GM23338 (cell line): ENCODE results near the gene TMEM39A. TPM values are rescaled to one million over a fixed set of nuclear protein-coding genes. Genes with fewer than 3 reads are reported as not detected.

Experiments used
- ATAC-seq: fragments of 200-7000 bp; cut with Tn5 transposase; 3 replicates; pipeline ENCODE4 v1.9.1; 2020
- DNase-seq: peaks from one replicate; pipeline ENCODE4 v3.0.0-alpha.2; 2015; ENCODE audit warnings: low spot score
- H2AFZ ChIP-seq: fragments of 200-600 bp; sonication (generic); 2 replicates; pipeline ENCODE4 v1.8.0; 2016; ENCODE audit warnings: antibody characterized with exemption, mild to moderate bottlenecking, moderate library complexity
- H3F3A ChIP-seq: fragments of 200-600 bp; sonication (generic); replicated peaks from 2 replicates; pipeline ENCODE4 v1.8.0; 2017; ENCODE audit warnings: antibody characterized with exemption, mixed run types, low read depth
- H3K27ac ChIP-seq: fragments of 200-600 bp; sonication (generic); 2 replicates; pipeline ENCODE4 v1.6.1; 2016; ENCODE audit warnings: low read depth
- H3K27me3 ChIP-seq: fragments of 200-600 bp; sonication (generic); 2 replicates; pipeline ENCODE4 v1.8.0; 2016; ENCODE audit warnings: mild to moderate bottlenecking, mixed run types, moderate library complexity; ENCODE audit not compliant: insufficient read depth
- H3K36me3 ChIP-seq: fragments of 200-600 bp; sonication (generic); 2 replicates; pipeline ENCODE4 v1.8.0; 2016; ENCODE audit warnings: mild to moderate bottlenecking; ENCODE audit not compliant: insufficient read depth
- H3K4me1 ChIP-seq: fragments of 200-600 bp; sonication (generic); 2 replicates; pipeline ENCODE4 v1.8.0; 2016; ENCODE audit warnings: mild to moderate bottlenecking, moderate library complexity; ENCODE audit not compliant: insufficient read depth
- H3K4me2 ChIP-seq: fragments of 200-600 bp; sonication (generic); 2 replicates; pipeline ENCODE4 v1.7.1; 2017; ENCODE audit warnings: mixed run types
- H3K4me3 ChIP-seq: fragments of 200-600 bp; sonication (generic); 2 replicates; pipeline ENCODE4 v1.6.1; 2016; ENCODE audit warnings: mixed run types
- H3K79me2 ChIP-seq: fragments of 200-600 bp; sonication (generic); replicated peaks from 2 replicates; pipeline ENCODE4 v1.8.0; 2017; ENCODE audit warnings: mild to moderate bottlenecking; ENCODE audit not compliant: insufficient read depth
- H3K9me2 ChIP-seq: fragments of 200-600 bp; sonication (generic); 2 replicates; pipeline ENCODE4 v1.8.0; 2017; ENCODE audit not compliant: insufficient read depth
- H4K20me1 ChIP-seq: fragments of 200-600 bp; sonication (generic); replicated peaks from 2 replicates; pipeline ENCODE4 v1.8.0; 2017; ENCODE audit warnings: mild to moderate bottlenecking; ENCODE audit not compliant: insufficient read depth
- H3K27ac Mint-ChIP-seq: 2 replicates; pipeline ENCODE4 v1.8.0; 2020; ENCODE audit warnings: inconsistent platforms, mild to moderate bottlenecking, moderate library complexity, mixed read lengths
- H3K27me3 Mint-ChIP-seq: 3 replicates; pipeline ENCODE4 v1.8.0; 2022; ENCODE audit warnings: low read depth, mild to moderate bottlenecking, moderate library complexity, mixed read lengths, inconsistent platforms; ENCODE audit not compliant: insufficient read depth, poor library complexity
- H3K36me3 Mint-ChIP-seq: 3 replicates; pipeline ENCODE4 v1.8.0; 2021; ENCODE audit warnings: low read depth, mild to moderate bottlenecking, inconsistent platforms, moderate library complexity, mixed read lengths
- H3K4me1 Mint-ChIP-seq: 3 replicates; pipeline ENCODE4 v1.8.0; 2020; ENCODE audit warnings: mild to moderate bottlenecking, inconsistent platforms, mixed read lengths
- H3K4me3 Mint-ChIP-seq: 3 replicates; pipeline ENCODE4 v1.8.0; 2021; ENCODE audit warnings: moderate library complexity, mild to moderate bottlenecking, inconsistent platforms, mixed read lengths
- H3K9me3 Mint-ChIP-seq: 3 replicates; pipeline ENCODE4 v1.8.0; 2020; ENCODE audit warnings: moderate library complexity, mild to moderate bottlenecking, inconsistent platforms, mixed read lengths
- CREB1 ChIP-seq: fragments of 250-450 bp; sonication (Bioruptor Pico); IDR thresholded peaks from 2 replicates; pipeline ENCODE4 v1.5.0; 2020; ENCODE audit warnings: low read depth, mild to moderate bottlenecking, moderate library complexity
- EZH2 ChIP-seq: fragments of 200-600 bp; sonication (generic); IDR thresholded peaks from one replicate; pipeline ENCODE4 v1.8.0; 2017; ENCODE audit warnings: antibody characterized with exemption, mild to moderate bottlenecking, low read depth; ENCODE audit not compliant: unreplicated experiment
- EZH2phosphoT487 ChIP-seq: fragments of 200-600 bp; sonication (generic); IDR thresholded peaks from one replicate; pipeline ENCODE4 v1.8.1; 2018; ENCODE audit warnings: antibody characterized with exemption; ENCODE audit not compliant: unreplicated experiment
- JUNB ChIP-seq: IDR thresholded peaks from one replicate; pipeline ENCODE4 v1.6.1; 2016; ENCODE audit warnings: antibody characterized with exemption; ENCODE audit not compliant: unreplicated experiment
- STAT1 ChIP-seq: IDR thresholded peaks from one replicate; pipeline ENCODE4 v1.6.1; 2016; ENCODE audit warnings: antibody characterized with exemption; ENCODE audit not compliant: unreplicated experiment
- ZNF114 ChIP-seq: fragments of 250-450 bp; sonication (Bioruptor Pico); IDR thresholded peaks from 2 replicates; pipeline ENCODE4 v1.5.0; 2020; ENCODE audit warnings: mild to moderate bottlenecking, moderate library complexity
- ZNF331 ChIP-seq: fragments of 250-450 bp; sonication (Bioruptor Pico); IDR thresholded peaks from 2 replicates; pipeline ENCODE4 v1.5.0; 2020; ENCODE audit warnings: low read depth, mild to moderate bottlenecking, moderate library complexity
- polyA plus RNA-seq: library from polyadenylated mRNA; unstranded; fragments of >200 nt; fragmentation: Nextera tagmentation; extraction: Ambion mirVana; gene quantifications from 2 replicates; pipeline ENCODE4 v1.2.1, GENCODE V29; 2016
- total RNA-seq: library from RNA; depleted of rRNA; stranded (reverse); fragments of >200 nt; shearing (Covaris generic); gene quantifications from 2 replicates; pipeline ENCODE4 v1.2.3, GENCODE V29; 2014
- TF ChIP-seq, protein P1 (sequence below): IDR thresholded peaks from 2 replicates; pipeline ENCODE4 v1.6.1; 2016; ENCODE audit warnings: antibody characterized with exemption
- TF ChIP-seq, protein P2 (sequence below): IDR thresholded peaks from one replicate; pipeline ENCODE4 v1.6.1; 2018; ENCODE audit warnings: antibody characterized with exemption; ENCODE audit not compliant: unreplicated experiment
- TF ChIP-seq, protein P3 (sequence below), 2 experiments: fragments of 200-600 bp in 1 of 2; sonication (generic) in 1 of 2; conservative IDR thresholded peaks; 2 replicates each; pipeline versions ENCODE4 v1.5.1 to v1.6.1; 2016 to 2017; ENCODE audit warnings: antibody characterized with exemption in 2 of 2, low read depth in 2 of 2, mild to moderate bottlenecking in 2 of 2, moderate library complexity in 1 of 2

TMEM39A gene
- total and polyA plus RNA-seq, 2 experiments from 2014 or later: 12.9 to 51.6 TPM

DNA sequence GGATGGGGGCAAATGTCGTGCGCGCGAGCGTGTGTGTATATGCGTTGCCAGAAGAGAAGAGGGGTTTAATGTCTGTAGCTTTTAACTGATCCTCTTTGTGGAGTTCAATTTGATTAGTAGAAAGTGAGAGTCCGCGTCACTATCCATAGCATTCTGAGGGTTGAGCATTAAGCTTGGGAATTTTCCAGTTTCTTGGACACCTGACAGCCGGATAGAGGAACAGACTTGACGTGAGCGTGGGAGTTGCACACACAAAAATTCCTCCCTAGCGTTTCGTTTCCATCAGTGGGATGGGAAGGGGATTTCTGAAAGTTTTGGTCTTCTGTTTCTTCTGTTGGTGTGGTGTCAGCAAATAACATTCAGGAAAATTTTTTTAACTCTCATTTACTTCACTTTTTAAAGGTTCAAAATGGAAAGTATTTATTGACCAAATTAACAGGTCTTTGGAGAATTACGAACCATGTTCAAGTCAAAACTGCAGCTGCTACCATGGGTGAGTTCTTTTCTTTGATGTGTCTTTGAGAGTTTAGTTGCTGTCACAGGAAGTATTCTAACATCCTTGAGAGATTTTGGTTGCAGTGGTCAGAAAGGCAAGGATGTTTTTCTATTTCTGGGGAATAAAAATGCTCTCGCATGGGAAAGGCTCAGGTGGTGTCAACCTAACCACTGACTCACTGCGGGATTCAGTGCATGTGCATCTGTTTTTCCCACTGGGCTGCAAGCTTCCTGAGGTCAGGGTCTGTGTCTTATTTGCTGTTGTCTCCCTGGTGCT is 6.2 kb upstream of the TMEM39A start:
- Mint-ChIP-seq H3K27ac (peak overlapping the region; percentile 69; the same call in 1 of the 2 replicates), H3K9me3 (peaks cover 3% of the 10 kb centered on the region; the same call in 1 of the 3 replicates), H3K27me3 (peaks cover 7% of the 10 kb centered on the region), H3K36me3 (peaks cover 13% of the 10 kb centered on the region), H3K4me1 (peaks cover 19% of the 10 kb centered on the region), H3K4me3 (peak overlapping the region; percentile 96)
- no peak for DNase-seq
- H3K4me1 ChIP-seq: peaks cover 6% of the 10 kb centered on the region; the same call in 1 of the 2 replicates
- peaks cover 6% of the 10 kb centered on the region for H3K79me2 ChIP-seq
- TF ChIP-seq, protein P1, sequence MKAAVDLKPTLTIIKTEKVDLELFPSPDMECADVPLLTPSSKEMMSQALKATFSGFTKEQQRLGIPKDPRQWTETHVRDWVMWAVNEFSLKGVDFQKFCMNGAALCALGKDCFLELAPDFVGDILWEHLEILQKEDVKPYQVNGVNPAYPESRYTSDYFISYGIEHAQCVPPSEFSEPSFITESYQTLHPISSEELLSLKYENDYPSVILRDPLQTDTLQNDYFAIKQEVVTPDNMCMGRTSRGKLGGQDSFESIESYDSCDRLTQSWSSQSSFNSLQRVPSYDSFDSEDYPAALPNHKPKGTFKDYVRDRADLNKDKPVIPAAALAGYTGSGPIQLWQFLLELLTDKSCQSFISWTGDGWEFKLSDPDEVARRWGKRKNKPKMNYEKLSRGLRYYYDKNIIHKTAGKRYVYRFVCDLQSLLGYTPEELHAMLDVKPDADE: no peak
- TF ChIP-seq, protein P2, sequence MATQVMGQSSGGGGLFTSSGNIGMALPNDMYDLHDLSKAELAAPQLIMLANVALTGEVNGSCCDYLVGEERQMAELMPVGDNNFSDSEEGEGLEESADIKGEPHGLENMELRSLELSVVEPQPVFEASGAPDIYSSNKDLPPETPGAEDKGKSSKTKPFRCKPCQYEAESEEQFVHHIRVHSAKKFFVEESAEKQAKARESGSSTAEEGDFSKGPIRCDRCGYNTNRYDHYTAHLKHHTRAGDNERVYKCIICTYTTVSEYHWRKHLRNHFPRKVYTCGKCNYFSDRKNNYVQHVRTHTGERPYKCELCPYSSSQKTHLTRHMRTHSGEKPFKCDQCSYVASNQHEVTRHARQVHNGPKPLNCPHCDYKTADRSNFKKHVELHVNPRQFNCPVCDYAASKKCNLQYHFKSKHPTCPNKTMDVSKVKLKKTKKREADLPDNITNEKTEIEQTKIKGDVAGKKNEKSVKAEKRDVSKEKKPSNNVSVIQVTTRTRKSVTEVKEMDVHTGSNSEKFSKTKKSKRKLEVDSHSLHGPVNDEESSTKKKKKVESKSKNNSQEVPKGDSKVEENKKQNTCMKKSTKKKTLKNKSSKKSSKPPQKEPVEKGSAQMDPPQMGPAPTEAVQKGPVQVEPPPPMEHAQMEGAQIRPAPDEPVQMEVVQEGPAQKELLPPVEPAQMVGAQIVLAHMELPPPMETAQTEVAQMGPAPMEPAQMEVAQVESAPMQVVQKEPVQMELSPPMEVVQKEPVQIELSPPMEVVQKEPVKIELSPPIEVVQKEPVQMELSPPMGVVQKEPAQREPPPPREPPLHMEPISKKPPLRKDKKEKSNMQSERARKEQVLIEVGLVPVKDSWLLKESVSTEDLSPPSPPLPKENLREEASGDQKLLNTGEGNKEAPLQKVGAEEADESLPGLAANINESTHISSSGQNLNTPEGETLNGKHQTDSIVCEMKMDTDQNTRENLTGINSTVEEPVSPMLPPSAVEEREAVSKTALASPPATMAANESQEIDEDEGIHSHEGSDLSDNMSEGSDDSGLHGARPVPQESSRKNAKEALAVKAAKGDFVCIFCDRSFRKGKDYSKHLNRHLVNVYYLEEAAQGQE: no peak
- TF ChIP-seq ZNF331 (CRISPR knock-in tag) (no peak), EZH2 (no peak), ZNF114 (CRISPR knock-in tag) (no peak), CREB1 (CRISPR knock-in tag) (no peak), STAT1 (no peak), JUNB (no peak), EZH2phosphoT487 (no peak)
- TF ChIP-seq, protein P3, sequence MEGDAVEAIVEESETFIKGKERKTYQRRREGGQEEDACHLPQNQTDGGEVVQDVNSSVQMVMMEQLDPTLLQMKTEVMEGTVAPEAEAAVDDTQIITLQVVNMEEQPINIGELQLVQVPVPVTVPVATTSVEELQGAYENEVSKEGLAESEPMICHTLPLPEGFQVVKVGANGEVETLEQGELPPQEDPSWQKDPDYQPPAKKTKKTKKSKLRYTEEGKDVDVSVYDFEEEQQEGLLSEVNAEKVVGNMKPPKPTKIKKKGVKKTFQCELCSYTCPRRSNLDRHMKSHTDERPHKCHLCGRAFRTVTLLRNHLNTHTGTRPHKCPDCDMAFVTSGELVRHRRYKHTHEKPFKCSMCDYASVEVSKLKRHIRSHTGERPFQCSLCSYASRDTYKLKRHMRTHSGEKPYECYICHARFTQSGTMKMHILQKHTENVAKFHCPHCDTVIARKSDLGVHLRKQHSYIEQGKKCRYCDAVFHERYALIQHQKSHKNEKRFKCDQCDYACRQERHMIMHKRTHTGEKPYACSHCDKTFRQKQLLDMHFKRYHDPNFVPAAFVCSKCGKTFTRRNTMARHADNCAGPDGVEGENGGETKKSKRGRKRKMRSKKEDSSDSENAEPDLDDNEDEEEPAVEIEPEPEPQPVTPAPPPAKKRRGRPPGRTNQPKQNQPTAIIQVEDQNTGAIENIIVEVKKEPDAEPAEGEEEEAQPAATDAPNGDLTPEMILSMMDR (conservative IDR thresholded peaks at IDR 0.05; ENCODE audit: low read depth in 2 of 2): no peak
- H3K27me3 ChIP-seq: no peaks in the 10 kb centered on the region
- peak overlapping the region; percentile 100 for H2AFZ ChIP-seq
- H3F3A ChIP-seq: no peaks in the 10 kb centered on the region
- H3K9me2 ChIP-seq: no peaks in the 10 kb centered on the region
- H3K36me3 ChIP-seq: peaks cover 5% of the 10 kb centered on the region
- ATAC-seq: no peak
- peak overlapping the region; percentile 61; the same call in 1 of the 2 replicates for H3K27ac ChIP-seq
- H3K4me3 ChIP-seq: peak overlapping the region; percentile 97
- no peaks in the 10 kb centered on the region for H4K20me1 ChIP-seq
- peak overlapping the region; percentile 99 for H3K4me2 ChIP-seq
